ENCODE results near the gene ZBTB20.

Gene ZBTB20

DNA sequence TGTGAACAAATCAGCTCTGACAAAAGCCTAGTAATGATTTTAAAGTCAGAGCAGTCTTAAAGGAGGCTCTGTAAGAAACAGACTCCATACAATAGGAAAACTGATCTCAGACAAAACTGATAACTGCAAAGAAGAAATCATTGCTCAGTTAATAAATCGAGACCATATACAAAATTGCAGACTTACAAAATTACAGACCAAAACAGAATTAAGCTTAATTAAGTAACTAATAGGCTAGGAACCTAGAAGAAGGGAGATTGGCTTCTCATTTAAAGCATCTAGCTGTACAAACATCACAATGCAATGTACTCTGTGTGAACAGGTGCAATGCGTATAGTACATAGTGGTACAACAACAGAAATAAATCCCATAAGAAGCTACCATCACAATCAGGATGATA, 46.3 kb downstream of the ZBTB20 start:
- DNase-seq, result no peak
- Histone ChIP-seq H3K4me2 (ENCODE audit: low read depth, low read length) (0 out of 2 replicates have a peak overlapping the region, but pooled peaks have one; percentile 23), H3K36me3 (replicated peaks; ENCODE audit: insufficient read depth, low read length) (no peaks in the 10 kb centered on the region), H3K27ac (ENCODE audit: low read length) (no peak overlapping the region), H2AFZ (ENCODE audit: low read length) (no peak overlapping the region), H3K4me1 (ENCODE audit: low read length) (no peaks in the 10 kb centered on the region), H4K20me1 (ENCODE audit: insufficient read depth, low read length) (no peaks in the 10 kb centered on the region), H3K27me3 (replicated peaks; ENCODE audit: insufficient read depth, low read length) (no peaks in the 10 kb centered on the region), H3K9me2 (replicated peaks; ENCODE audit: insufficient read depth, low read length) (no peaks in the 10 kb centered on the region), H3K79me2 (ENCODE audit: low read length) (no peaks in the 10 kb centered on the region), H3K4me3 (ENCODE audit: low read length) (no peak overlapping the region), H3F3A (ENCODE audit: insufficient read depth, low read length) (no peaks in the 10 kb centered on the region; the same call in 1 of the 2 replicates), H3K9me3 (replicated peaks; ENCODE audit: insufficient read depth, low read length) (no peaks in the 10 kb centered on the region), H3K9ac (ENCODE audit: low read length) (no peak overlapping the region)
- TF ChIP-seq EZH2 (optimal IDR thresholded peaks at IDR 0.05; ENCODE audit: low read depth, low read length) (no peak), EZH2phosphoT487 (IDR thresholded peaks at IDR 0.05; ENCODE audit: low read length) (no peak)
- TF ChIP-seq, protein P1, sequence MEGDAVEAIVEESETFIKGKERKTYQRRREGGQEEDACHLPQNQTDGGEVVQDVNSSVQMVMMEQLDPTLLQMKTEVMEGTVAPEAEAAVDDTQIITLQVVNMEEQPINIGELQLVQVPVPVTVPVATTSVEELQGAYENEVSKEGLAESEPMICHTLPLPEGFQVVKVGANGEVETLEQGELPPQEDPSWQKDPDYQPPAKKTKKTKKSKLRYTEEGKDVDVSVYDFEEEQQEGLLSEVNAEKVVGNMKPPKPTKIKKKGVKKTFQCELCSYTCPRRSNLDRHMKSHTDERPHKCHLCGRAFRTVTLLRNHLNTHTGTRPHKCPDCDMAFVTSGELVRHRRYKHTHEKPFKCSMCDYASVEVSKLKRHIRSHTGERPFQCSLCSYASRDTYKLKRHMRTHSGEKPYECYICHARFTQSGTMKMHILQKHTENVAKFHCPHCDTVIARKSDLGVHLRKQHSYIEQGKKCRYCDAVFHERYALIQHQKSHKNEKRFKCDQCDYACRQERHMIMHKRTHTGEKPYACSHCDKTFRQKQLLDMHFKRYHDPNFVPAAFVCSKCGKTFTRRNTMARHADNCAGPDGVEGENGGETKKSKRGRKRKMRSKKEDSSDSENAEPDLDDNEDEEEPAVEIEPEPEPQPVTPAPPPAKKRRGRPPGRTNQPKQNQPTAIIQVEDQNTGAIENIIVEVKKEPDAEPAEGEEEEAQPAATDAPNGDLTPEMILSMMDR (IDR thresholded peaks at IDR 0.05; ENCODE audit: low read length), result no peak

DNA sequence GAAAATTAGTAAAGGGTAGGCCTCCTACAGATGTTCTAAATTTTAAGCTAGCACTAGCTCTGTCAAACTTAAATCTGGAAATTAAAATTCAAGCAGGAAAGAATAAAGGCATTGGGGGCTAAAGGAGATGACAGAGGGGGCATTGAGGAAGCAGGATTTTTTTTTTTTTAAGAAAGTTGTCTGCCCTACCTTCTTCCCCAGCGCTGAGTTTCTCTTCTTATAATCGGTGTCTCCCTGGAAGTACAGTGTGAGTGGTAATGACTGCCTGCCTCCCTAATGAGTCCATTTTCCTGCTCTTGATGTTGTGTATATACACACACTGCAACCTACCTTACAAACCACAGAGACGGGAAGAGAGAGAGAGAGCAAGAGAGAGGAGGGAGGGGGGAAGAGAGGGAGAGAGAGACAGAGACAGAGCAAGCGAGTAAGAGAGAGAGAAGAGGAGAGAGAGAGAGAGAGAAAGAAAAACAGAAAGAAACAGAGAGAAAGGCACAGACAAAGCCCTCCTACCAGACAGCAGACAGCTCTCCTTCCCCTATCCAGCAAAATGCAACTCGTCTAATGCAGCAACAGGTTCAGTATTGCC, 47.0 kb downstream of the ZBTB20 start:
- no peaks in the 10 kb centered on the region for H3K4me1 ChIP-seq (ENCODE audit: low read length)
- no peaks in the 10 kb centered on the region for H4K20me1 ChIP-seq (ENCODE audit: insufficient read depth, low read length)
- DNase-seq, result no peak
- peak overlapping the region; percentile 49; the same call in 1 of the 2 replicates for H2AFZ ChIP-seq (ENCODE audit: low read length)
- H3K36me3 ChIP-seq (replicated peaks; ENCODE audit: insufficient read depth, low read length), result no peaks in the 10 kb centered on the region
- TF ChIP-seq EZH2phosphoT487 (IDR thresholded peaks at IDR 0.05; ENCODE audit: low read length) (no peak), EZH2 (optimal IDR thresholded peaks at IDR 0.05; ENCODE audit: low read depth, low read length) (no peak)
- TF ChIP-seq, protein P1 (IDR thresholded peaks at IDR 0.05; ENCODE audit: low read length), result no peak
- no peaks in the 10 kb centered on the region for H3K9me3 ChIP-seq (replicated peaks; ENCODE audit: insufficient read depth, low read length)
- no peaks in the 10 kb centered on the region for H3K27me3 ChIP-seq (replicated peaks; ENCODE audit: insufficient read depth, low read length)
- H3K9ac ChIP-seq (ENCODE audit: low read length), result no peak overlapping the region
- no peaks in the 10 kb centered on the region; the same call in 1 of the 2 replicates for H3F3A ChIP-seq (ENCODE audit: insufficient read depth, low read length)
- no peak overlapping the region for H3K27ac ChIP-seq (ENCODE audit: low read length)
- H3K9me2 ChIP-seq (replicated peaks; ENCODE audit: insufficient read depth, low read length), result no peaks in the 10 kb centered on the region
- no peaks in the 10 kb centered on the region for H3K79me2 ChIP-seq (ENCODE audit: low read length)
- H3K4me2 ChIP-seq (ENCODE audit: low read depth, low read length), result peak overlapping the region; percentile 34
- H3K4me3 ChIP-seq (ENCODE audit: low read length), result no peak overlapping the region

DNA sequence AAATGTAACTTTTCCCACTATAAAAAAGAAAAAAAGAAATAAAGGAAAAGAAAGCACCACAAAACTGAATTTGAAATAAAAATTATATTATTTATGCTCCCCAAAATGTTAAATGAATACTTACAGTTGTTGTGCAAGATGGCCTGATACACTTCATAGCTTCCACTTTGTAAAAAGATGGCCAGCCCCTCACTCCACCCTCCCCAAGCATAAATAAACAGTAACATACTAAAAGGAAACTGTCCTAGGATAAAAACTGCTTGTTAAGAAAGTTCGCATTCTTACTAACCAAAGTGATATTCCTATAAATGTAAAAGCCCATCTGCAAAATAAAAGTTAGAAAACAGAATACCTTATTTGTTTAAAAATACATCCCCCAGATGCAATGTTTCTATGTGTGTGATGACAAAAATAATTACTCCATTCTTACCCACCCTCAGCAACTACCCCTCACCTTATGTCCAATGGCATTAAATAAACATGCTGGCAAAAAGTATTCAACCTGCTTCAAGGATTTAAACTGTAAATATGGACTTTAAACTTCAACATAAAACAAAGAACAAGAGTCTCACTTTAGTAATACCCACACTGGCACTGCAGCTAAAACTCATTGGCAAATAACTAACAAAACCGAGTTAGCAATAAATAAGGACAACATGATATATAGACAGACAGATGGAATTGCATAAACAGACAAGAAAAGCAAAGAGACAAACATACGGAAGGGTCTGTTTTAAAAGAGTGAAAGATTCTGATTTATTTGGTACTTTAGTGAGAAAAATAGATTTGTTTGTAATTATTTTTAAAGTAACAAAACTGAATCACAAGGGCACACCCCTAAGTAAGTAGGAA, 47.7 kb downstream of the ZBTB20 start:
- Histone ChIP-seq H3K27me3 (replicated peaks; ENCODE audit: insufficient read depth, low read length) (no peaks in the 10 kb centered on the region), H3K36me3 (replicated peaks; ENCODE audit: insufficient read depth, low read length) (no peaks in the 10 kb centered on the region), H3K4me2 (ENCODE audit: low read depth, low read length) (no peak overlapping the region; the same call in 1 of the 2 replicates), H3K9ac (ENCODE audit: low read length) (no peak overlapping the region), H3K4me3 (ENCODE audit: low read length) (no peak overlapping the region), H3F3A (ENCODE audit: insufficient read depth, low read length) (no peaks in the 10 kb centered on the region; the same call in 1 of the 2 replicates), H3K4me1 (ENCODE audit: low read length) (no peaks in the 10 kb centered on the region), H3K27ac (ENCODE audit: low read length) (no peak overlapping the region), H4K20me1 (ENCODE audit: insufficient read depth, low read length) (no peaks in the 10 kb centered on the region), H3K9me2 (replicated peaks; ENCODE audit: insufficient read depth, low read length) (no peaks in the 10 kb centered on the region), H3K79me2 (ENCODE audit: low read length) (no peaks in the 10 kb centered on the region), H3K9me3 (replicated peaks; ENCODE audit: insufficient read depth, low read length) (no peaks in the 10 kb centered on the region), H2AFZ (ENCODE audit: low read length) (no peak overlapping the region)
- no peak for DNase-seq
- TF ChIP-seq EZH2phosphoT487 (IDR thresholded peaks at IDR 0.05; ENCODE audit: low read length) (no peak), EZH2 (optimal IDR thresholded peaks at IDR 0.05; ENCODE audit: low read depth, low read length) (no peak)
- TF ChIP-seq, protein P1 (IDR thresholded peaks at IDR 0.05; ENCODE audit: low read length), result no peak

Data from MM.1S (cell line).